ENCODE results near the gene CLDN9. TPM values are rescaled to one million over a fixed set of nuclear protein-coding genes. Genes with fewer than 3 reads are reported as not detected.
A peak's percentile ranks its signal among the peaks of the same experiment; 100 is the strongest.

The CLDN9 gene
- total and polyA plus RNA-seq, 8 donors = 1.7 to 12.1 (median 3.0) TPM

- Histone ChIP-seq H3K4me3 (no peak overlapping the region), H3K27me3 (peaks cover 0 to under 1% (median 0%) of the 10 kb centered on the region in 4 donors), H3K4me1 (peaks cover 0 to 14% (median 5%) of the 10 kb centered on the region in 3 donors), H3K36me3 (no peaks in the 10 kb centered on the region), H3K27ac (no peak overlapping the region), H3K9me3 (no peaks in the 10 kb centered on the region)
- FAIRE-seq = no peak
- intact Hi-C loops (cut with DNase I) = no loop called here
- TF ChIP-seq CTCF (IDR thresholded peaks at IDR 0.05) = no peak
- no peak for DNase-seq
- whole genome bisulfite sequencing, 2 donors = 88 to 92% methylated on average over 5 of the region's 5 CpGs
- ATAC-seq = no peak
These were observed 26.2 kb downstream of the CLDN9 start for GRCh38 chr16:3038896-3039295.

- peaks cover 0 to 28% (median 0%) of the 10 kb centered on the region in 4 donors for H3K27me3 ChIP-seq
- TF ChIP-seq CTCF (IDR thresholded peaks at IDR 0.05) = no peak
- WGBS, 2 donors = 91 to 93% methylated on average over 3 of the region's 3 CpGs
- intact Hi-C loops (cut with DNase I) = no loop called here
- no peak overlapping the region for H3K4me3 ChIP-seq
- ATAC-seq = no peak
- no peak for FAIRE-seq
- no peak overlapping the region for H3K27ac ChIP-seq
- no peaks in the 10 kb centered on the region for H3K36me3 ChIP-seq
- peaks cover 0 to 20% (median 20%) of the 10 kb centered on the region in 3 donors for H3K4me1 ChIP-seq
- H3K9me3 ChIP-seq = no peaks in the 10 kb centered on the region
- no peak for DNase-seq
These were observed 29.7 kb downstream of the CLDN9 start for GRCh38 chr16:3042376-3042775.

GRCh38 chr16:3044708-3045107 is 32.0 kb downstream of the CLDN9 start:
- ATAC-seq (no peak), FAIRE-seq (no peak), DNase-seq (no peak)
- intact Hi-C loops (cut with DNase I) = no loop called here
- Histone ChIP-seq H3K4me3 (no peak overlapping the region), H3K27me3 (peaks cover 0 to 30% (median 0%) of the 10 kb centered on the region in 4 donors), H3K27ac (no peak overlapping the region), H3K4me1 (peaks cover 0 to 15% (median 12%) of the 10 kb centered on the region in 3 donors), H3K36me3 (no peaks in the 10 kb centered on the region), H3K9me3 (no peaks in the 10 kb centered on the region)
- no peak for TF ChIP-seq CTCF (IDR thresholded peaks at IDR 0.05)
- 89 to 91% methylated on average over 6 of the region's 6 CpGs for WGBS, 2 donors

- 1 to 2% methylated on average over 44 to 86 of the region's 86 CpGs for WGBS, 2 donors
- Histone ChIP-seq H3K4me3 (peak within 1 kb of the TSS; percentile 24 to 56 (median 26)), H3K27ac (no peak within 1 kb of the TSS), H3K4me1 (peaks cover 0 to 15% (median 12%) of the 10 kb centered on the region in 3 donors), H3K9me3 (no peaks in the 10 kb centered on the region), H3K36me3 (no peaks in the 10 kb centered on the region), H3K27me3 (peaks cover 0 to 32% (median 0%) of the 10 kb centered on the region in 4 donors)
- TF ChIP-seq CTCF (IDR thresholded peaks at IDR 0.05) = no peak
- intact Hi-C loops (cut with DNase I) = no loop called here
- ATAC-seq = peak; percentile 30 to 72 (median 54)
- FAIRE-seq = no peak
- peak in 2 of 6 donors; percentile 74 to 78 for DNase-seq
These were observed 33.3 kb downstream of the CLDN9 start, which contains the start of gene MMP25 for GRCh38 chr16:3045758-3046640. Gene MMP25, plus strand, starts transcription at chr16:3046561. Its CDS starts 357 bp downstream, at chr16:3046918.

Measured in pancreas (tissue), 10 donors.